ENCODE data around the gene DNAJC8. TPM values are rescaled to one million over a fixed set of nuclear protein-coding genes. Genes with fewer than 3 reads are reported as not detected.
A peak's percentile ranks its signal among the peaks of the same experiment; 100 is the strongest.

DNAJC8 gene
- polyA plus RNA-seq, 4 donors: 146 to 175 (median 157) TPM

- DNase-seq (ENCODE audit: low read depth in 4 of 4, low spot score in 2 of 4): no peak
Measured at GRCh38 chr1:28256197-28256827, 23.5 kb upstream of the DNAJC8 start.

- no peak for DNase-seq (ENCODE audit: low read depth in 4 of 4, low spot score in 2 of 4)
Measured at GRCh38 chr1:28249866-28250295, 17.1 kb upstream of the DNAJC8 start.

- DNase-seq (ENCODE audit: low read depth in 4 of 4, low spot score in 2 of 4): no peak
Measured at GRCh38 chr1:28249013-28249865, 16.4 kb upstream of the DNAJC8 start.

DNA sequence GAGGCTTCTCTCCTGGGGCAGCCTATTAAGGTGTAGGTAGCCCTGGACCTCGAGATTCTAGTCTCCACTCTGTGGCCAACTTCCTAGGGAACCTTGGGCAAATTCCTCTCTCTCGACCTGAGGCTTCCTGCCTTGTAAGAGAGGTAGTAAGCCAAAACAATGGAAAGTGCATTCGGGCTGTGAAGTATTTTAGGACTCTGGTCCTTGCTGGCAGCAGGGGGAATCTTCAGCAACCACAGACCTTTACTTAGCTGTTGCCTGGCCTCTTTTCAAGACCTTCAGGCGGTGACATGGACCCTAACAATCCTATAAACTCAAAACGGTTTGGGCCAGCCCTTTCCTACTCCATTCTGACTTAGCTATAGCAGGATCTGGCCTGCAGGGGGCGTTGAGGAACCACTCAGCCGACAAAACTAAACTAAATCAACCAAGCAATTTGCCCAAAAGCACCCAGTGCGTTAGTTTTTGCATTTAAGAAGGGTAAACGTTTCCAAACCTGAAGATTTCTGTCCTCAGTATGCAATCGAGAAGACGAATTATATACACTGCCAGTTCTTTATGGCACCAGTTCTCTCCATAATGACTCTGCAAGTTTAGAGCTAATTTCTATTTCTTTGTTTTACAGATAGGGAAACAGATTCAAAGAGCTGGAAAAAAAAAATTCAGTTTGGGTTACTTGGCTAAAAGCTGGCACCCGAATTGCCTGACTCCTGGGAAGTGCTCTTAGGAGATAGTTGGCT is 15.6 kb upstream of the DNAJC8 start:
- no peak for DNase-seq (ENCODE audit: low read depth in 4 of 4, low spot score in 2 of 4)

GRCh38 chr1:28247612-28248272 is 14.9 kb upstream of the DNAJC8 start:
- no peak for DNase-seq (ENCODE audit: low read depth in 4 of 4, low spot score in 2 of 4)

- DNase-seq (ENCODE audit: low read depth in 4 of 4, low spot score in 2 of 4): no peak
Measured at GRCh38 chr1:28246427-28246832, 13.6 kb upstream of the DNAJC8 start.

DNA sequence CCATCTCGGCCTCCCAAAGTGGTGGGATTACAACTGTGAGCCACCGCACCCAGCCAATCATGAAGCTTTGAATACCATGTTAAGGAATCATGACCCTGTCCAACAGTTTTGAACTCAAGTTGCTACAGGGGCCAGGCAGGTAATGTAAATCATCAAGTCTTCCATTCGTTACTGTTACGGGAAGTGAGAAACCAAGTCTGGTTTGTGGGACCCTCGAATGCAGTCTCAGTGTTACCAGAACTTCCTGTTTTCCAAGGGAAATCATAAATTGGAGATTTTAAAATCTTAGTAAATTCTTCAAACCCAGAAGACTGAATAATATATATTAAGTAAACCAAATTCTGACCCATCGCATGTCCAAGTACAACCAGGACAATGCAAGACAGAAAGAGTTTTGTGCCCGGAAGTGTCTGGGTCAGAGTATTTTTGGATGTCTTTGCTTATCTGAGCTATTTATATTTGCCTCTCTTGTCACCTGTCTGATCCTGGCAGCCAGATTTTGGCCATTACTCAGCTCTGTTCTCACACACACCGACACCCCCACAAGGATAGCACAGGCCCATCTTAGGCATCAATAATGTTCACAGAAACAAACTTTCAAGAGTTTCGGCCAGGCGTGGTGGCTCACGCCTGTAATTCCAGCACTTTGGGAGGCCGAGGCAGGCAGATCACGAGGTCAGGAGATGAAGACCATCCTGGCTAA is 11.9 kb upstream of the DNAJC8 start:
- DNase-seq (ENCODE audit: low read depth in 4 of 4, low spot score in 2 of 4): no peak

DNA sequence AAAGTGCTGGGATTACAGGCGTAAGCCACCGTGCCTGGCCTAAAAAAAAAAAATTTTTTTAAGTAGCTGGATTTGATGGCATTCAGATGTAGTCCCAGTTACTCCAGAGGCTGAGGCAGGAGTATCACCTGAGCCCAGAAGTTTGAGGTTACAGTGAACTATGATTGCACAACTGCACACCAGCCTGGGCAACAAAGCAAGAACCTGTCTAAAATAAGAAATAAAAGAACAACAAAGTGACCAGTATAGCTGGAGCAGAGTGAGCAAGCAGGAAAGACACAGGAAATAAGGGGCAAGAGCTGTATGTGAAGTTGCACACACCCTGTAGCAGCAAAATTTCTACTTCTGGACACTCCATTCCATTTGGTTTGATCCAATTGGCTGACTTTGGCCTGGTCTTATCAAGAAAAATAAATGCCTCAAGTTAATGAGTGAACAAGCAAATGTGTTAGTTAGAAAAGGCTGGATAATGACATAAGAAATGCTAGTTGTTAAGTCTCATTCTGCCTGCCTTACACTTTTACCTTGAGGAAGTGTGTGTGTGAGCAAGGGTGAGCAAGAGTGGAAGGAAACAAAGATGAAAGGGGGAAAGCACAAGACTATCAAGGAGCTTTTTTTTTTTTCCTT is 11.0 kb upstream of the DNAJC8 start:
- no peak for DNase-seq (ENCODE audit: low read depth in 4 of 4, low spot score in 2 of 4)

DNA sequence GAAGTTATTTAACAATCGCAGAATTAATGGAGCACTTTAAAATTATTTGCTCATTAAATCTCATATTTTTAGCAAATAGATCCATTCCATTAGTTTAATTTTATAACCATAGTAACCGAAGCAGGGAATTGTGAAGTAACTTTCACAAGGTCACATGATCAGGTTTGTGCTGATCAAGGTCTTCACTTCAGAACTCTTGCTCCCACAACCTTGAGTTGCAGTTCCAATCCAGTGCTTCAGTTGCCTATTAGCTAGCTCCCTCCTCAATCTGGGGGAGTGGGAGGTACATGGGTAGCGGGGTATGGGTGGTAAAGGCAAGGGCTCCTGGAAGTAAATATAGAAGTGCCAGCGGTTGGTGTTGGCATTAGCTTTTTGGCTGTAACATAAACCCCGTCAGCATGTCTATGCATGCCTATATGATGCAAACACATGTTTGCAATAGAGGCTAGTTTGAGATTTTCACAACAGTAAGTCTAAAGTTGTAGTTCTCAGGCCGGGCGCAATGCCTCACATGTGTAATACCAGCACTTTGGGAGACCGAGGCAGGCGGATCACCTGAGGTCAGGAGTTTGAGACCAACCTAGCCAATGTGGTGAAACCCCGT is 8.9 kb upstream of the DNAJC8 start:
- no peak for DNase-seq (ENCODE audit: low read depth in 4 of 4, low spot score in 2 of 4)

DNA sequence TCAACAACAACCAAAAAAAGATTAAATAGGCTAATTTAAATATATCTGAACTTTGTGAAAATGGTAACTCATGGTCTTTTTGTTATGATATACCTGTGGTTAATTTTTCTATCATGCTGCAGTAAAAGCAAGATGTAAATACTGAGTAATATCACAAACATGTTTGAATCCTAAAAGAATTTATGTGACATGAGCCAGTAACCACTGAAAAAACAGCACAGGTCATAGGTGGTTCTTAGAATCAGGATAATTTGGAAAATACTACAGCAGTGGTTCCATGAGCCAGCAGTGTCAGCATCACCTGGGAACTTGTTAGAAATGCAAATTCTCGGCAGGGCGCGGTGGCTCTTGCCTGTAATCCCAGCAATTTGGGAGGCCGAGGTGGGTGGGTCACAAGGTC is 7.2 kb upstream of the DNAJC8 start:
- DNase-seq (ENCODE audit: low read depth in 4 of 4, low spot score in 2 of 4): no peak

DNA sequence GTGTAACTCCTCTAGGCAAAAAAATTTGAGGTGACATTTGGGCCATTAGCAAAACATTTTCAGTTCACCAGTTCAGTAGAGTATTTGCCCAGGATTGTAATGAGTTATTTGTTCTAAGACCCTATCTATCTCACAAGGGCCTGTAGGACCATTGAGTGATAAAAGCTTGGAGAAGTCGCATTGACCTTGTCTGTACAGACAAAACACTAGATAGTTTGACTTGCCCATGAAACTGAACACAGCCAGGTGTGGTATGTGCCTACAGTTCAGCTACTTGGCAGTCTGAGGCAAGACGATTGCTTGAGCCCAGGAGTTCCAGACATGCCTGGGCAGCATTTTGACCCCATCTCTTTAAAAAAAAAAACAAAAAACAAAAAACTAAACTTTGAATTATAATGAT is 6.2 kb upstream of the DNAJC8 start:
- no peak for DNase-seq (ENCODE audit: low read depth in 4 of 4, low spot score in 2 of 4)

- DNase-seq (ENCODE audit: low read depth in 4 of 4, low spot score in 2 of 4): no peak
Measured at GRCh38 chr1:28236656-28237322, 4.0 kb upstream of the DNAJC8 start.

DNA sequence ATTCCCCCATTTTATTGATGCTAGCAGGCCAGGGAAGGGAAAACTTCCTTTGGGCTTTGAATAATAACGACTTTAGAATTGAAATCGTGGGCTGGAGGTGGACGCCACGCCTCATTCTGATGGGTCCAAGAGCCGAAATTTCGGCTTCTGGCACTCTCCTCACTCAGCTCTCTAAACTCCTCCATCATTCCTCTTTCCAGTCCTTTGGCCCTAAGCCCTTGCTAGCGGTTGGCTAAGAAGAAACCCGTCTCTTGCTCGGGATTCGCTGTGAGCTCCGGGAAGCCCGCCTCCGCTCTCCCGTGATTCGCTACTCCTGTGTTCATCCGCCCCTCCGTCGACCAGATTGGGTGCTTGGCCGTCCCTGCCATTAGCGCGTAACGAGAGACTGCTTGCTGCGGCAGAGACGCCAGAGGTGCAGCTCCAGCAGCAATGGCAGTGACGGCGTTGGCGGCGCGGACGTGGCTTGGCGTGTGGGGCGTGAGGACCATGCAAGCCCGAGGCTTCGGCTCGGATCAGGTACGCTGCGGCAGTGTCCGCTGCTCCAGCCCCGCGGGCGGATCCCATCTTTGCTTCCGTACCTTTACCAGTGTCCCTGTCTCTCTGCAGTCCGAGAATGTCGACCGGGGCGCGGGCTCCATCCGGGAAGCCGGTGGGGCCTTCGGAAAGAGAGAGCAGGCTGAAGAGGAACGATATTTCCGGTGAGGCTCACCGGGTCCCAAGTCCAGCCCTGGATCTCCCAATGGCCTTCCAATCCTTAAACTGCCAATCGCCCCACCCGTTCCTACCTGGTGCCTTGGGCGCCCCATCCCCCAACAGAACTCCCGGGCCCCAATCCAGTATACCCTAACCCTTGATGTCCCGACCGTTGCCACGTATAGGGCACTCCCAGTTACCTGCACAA is 3.2 kb upstream of the DNAJC8 start, which contains the start of gene ATP5IF1:
Gene ATP5IF1, plus strand, starts transcription at position 370 of the 901 bp plus-strand sequence. Its CDS starts 60 bp downstream, at position 430.
- peak; percentile 88 to 97 (median 92) for DNase-seq (ENCODE audit: low read depth in 4 of 4, low spot score in 2 of 4)

DNA sequence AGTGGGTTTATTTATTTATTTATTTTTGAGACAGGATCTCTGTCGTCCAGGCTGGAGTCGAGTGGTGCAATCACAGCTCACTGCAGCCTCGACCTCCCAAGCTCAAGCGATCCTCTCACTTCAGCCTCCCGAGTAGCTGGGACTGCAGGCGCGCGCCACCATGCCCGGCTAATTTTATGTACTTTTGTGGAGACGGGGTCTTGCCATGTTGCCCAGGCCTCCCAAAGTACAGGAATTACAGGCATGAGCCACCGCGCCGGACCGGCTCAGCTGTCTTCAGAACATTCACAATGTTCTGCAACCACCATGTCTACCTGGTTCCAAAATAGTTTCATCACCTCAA is 406 bp upstream of the DNAJC8 start:
- no peak for DNase-seq (ENCODE audit: low read depth in 4 of 4, low spot score in 2 of 4)

GRCh38 chr1:28229996-28230395 is 2.8 kb downstream of the DNAJC8 start:
- no peak for DNase-seq (ENCODE audit: low read depth in 4 of 4, low spot score in 2 of 4)

DNA sequence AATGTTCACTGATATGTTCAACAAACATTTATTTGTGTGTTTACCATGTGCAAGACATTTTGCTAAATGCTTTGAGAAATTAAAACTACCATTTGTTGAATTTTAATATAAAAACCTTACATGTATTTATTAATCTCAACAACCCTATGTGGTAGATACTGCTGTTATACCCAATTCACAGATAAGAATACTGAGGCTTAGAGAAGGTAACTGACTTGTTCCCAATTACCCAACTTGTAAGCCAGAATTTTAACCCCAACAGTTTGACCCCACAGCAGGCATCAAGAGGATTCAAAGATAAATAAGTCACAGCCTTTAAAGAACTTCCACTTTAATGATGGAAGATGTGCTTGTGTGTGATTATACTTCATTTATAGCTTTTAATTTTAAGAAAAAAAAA is 3.7 kb downstream of the DNAJC8 start:
- DNase-seq (ENCODE audit: low read depth in 4 of 4, low spot score in 2 of 4): no peak

- no peak for DNase-seq (ENCODE audit: low read depth in 4 of 4, low spot score in 2 of 4)
Measured at GRCh38 chr1:28213315-28213714, 19.5 kb downstream of the DNAJC8 start.

DNA sequence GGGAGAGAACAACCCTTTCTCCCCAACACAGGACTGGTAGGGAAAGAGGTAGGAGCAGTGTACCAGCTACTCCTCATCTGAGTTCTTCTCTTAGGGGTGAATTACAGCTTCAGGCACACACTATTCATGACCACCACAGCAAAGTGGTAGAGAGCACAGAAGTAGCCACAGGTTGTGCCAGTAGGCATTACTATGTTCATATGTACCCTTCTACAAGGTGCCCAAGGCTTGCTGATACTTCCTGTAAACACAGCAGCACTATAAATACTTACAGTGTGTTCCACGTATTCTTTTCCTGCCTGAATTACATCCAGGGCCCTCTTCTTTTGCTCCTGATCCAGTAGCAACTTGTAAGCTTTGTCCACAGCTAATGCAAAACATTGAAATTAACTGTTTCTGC is 23.1 kb downstream of the DNAJC8 start:
- no peak for DNase-seq (ENCODE audit: low read depth in 4 of 4, low spot score in 2 of 4)
